Esophagus muscularis mucosa (tissue), 4 donors: ENCODE data around the gene POLQ.

Source experiments
- CTCF ChIP-seq, 3 experiments: fragments of 200-600 bp in 2 of 3; fragments of 450-650 bp in 1 of 3; sonication (generic) in 2 of 3; IDR thresholded peaks; one replicate each; pipeline ENCODE4 v1.5.1; 2017 to 2019; ENCODE audit warnings: antibody characterized with exemption in 3 of 3, mild to moderate bottlenecking in 2 of 3, moderate library complexity in 1 of 3
- EP300 ChIP-seq: sonication (generic); formaldehyde crosslinking; IDR thresholded peaks from one replicate; pipeline ENCODE4 v1.6.1; 2017; ENCODE audit warnings: antibody characterized with exemption
- POLR2A ChIP-seq: fragments of 450-650 bp; IDR thresholded peaks from one replicate; pipeline ENCODE4 v1.6.1; 2017; ENCODE audit warnings: antibody characterized with exemption, moderate library complexity, mild to moderate bottlenecking, low read depth

DNA sequence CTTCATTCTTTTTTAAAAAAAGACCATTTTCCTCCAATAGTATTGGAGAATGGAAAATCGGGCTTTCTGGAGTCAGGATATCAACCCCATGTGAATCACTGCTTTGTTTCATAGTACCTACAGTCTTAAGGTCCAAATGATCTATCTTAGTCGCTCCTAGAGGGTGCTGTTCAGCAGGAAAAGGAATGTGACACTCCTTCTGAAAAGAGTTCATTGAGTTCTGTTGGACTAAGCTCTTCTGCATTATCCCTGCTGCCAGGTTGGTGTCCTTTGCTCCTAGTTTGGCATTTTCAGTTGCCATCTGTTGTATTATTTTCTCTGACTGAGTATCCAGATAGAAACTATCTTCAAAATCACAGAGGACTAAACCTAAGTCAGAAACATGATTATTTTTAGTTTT, 57.2 kb downstream of the POLQ start:
- TF ChIP-seq CTCF (IDR thresholded peaks at IDR 0.05) (no peak), POLR2A (no peak), EP300 (no peak)
